ENCODE measurements around the gene TXNDC11.

Gene TXNDC11

GRCh38 chr16:11635113-11635652 lies 107.5 kb downstream of the TXNDC11 start:
- H3K9me3 Mint-ChIP-seq = no peaks in the 10 kb centered on the region
- TF ChIP-seq CTCF (IDR thresholded peaks at IDR 0.05) = no peak
- H3K36me3 Mint-ChIP-seq (ENCODE audit: low read depth) = no peaks in the 10 kb centered on the region
- DNase-seq = no peak
- no peak overlapping the region for H3K4me3 Mint-ChIP-seq
- peaks cover 35% of the 10 kb centered on the region for H3K27me3 Mint-ChIP-seq (ENCODE audit: low read depth, poor library complexity)
- H3K4me1 Mint-ChIP-seq = peaks cover 40% of the 10 kb centered on the region
- H3K27ac Mint-ChIP-seq = no peak overlapping the region

- Mint-ChIP-seq H3K27ac (no peak overlapping the region), H3K4me1 (peaks cover 43% of the 10 kb centered on the region), H3K27me3 (ENCODE audit: low read depth, poor library complexity) (peaks cover 39% of the 10 kb centered on the region), H3K36me3 (ENCODE audit: low read depth) (no peaks in the 10 kb centered on the region), H3K4me3 (no peak overlapping the region), H3K9me3 (no peaks in the 10 kb centered on the region)
- no peak for DNase-seq
- no peak for TF ChIP-seq CTCF (IDR thresholded peaks at IDR 0.05)
These were observed 108.3 kb downstream of the TXNDC11 start for GRCh38 chr16:11634312-11634711.

GRCh38 chr16:11633113-11633512 lies 109.5 kb downstream of the TXNDC11 start:
- Mint-ChIP-seq H3K27me3 (ENCODE audit: low read depth, poor library complexity) (peaks cover 42% of the 10 kb centered on the region), H3K4me1 (peaks cover 51% of the 10 kb centered on the region), H3K36me3 (ENCODE audit: low read depth) (no peaks in the 10 kb centered on the region), H3K27ac (peak overlapping the region; percentile 84), H3K9me3 (no peaks in the 10 kb centered on the region), H3K4me3 (no peak overlapping the region)
- DNase-seq = no peak
- no peak for TF ChIP-seq CTCF (IDR thresholded peaks at IDR 0.05)

GRCh38 chr16:11632455-11632939 lies 110.2 kb downstream of the TXNDC11 start:
- Mint-ChIP-seq H3K27ac (no peak overlapping the region), H3K36me3 (ENCODE audit: low read depth) (no peaks in the 10 kb centered on the region)

GRCh38 chr16:11631214-11631613 lies 111.4 kb downstream of the TXNDC11 start:
- no peak for TF ChIP-seq CTCF (IDR thresholded peaks at IDR 0.05)
- no peaks in the 10 kb centered on the region for H3K9me3 Mint-ChIP-seq
- H3K4me3 Mint-ChIP-seq = no peak overlapping the region
- H3K27ac Mint-ChIP-seq = no peak overlapping the region
- peaks cover 32% of the 10 kb centered on the region for H3K27me3 Mint-ChIP-seq (ENCODE audit: low read depth, poor library complexity)
- peaks cover 52% of the 10 kb centered on the region for H3K4me1 Mint-ChIP-seq
- no peak for DNase-seq
- no peaks in the 10 kb centered on the region for H3K36me3 Mint-ChIP-seq (ENCODE audit: low read depth)

More at GRCh38 chr16:11632455-11632939, 110.2 kb downstream of the TXNDC11 start:
- H3K9me3 Mint-ChIP-seq = no peaks in the 10 kb centered on the region
- no peak for TF ChIP-seq CTCF (IDR thresholded peaks at IDR 0.05)
- no peak overlapping the region for H3K4me3 Mint-ChIP-seq
- H3K4me1 Mint-ChIP-seq = peaks cover 53% of the 10 kb centered on the region
- DNase-seq = peak; percentile 36
- peaks cover 42% of the 10 kb centered on the region for H3K27me3 Mint-ChIP-seq (ENCODE audit: low read depth, poor library complexity)

- TF ChIP-seq CTCF (IDR thresholded peaks at IDR 0.05) = no peak
- no peak overlapping the region for H3K4me3 Mint-ChIP-seq
- H3K27ac Mint-ChIP-seq = no peak overlapping the region
- H3K36me3 Mint-ChIP-seq (ENCODE audit: low read depth) = no peaks in the 10 kb centered on the region
- no peaks in the 10 kb centered on the region for H3K9me3 Mint-ChIP-seq
- peaks cover 31% of the 10 kb centered on the region for H3K27me3 Mint-ChIP-seq (ENCODE audit: low read depth, poor library complexity)
- H3K4me1 Mint-ChIP-seq = peaks cover 47% of the 10 kb centered on the region
- DNase-seq = no peak
These were observed 111.9 kb downstream of the TXNDC11 start for GRCh38 chr16:11630768-11631056.

All from nephron progenitor cell (in vitro differentiated cells).